ENCODE measurements around the gene SDHAF2.
"Not testable (repeated sequence)": the region's sequence is repeated elsewhere in the genome, so short reads cannot be mapped to it uniquely, and the experiment has no call there.

Gene SDHAF2

GRCh38 chr11:61477126-61477525 is 47.2 kb downstream of the SDHAF2 start:
- DNase-seq (ENCODE audit: low spot score), result no peak

GRCh38 chr11:61477727-61478148 is 47.8 kb downstream of the SDHAF2 start:
- peak; percentile 70 for DNase-seq (ENCODE audit: low spot score)

- not testable (repeated sequence) for DNase-seq (ENCODE audit: low spot score)
These were observed 49.6 kb downstream of the SDHAF2 start for GRCh38 chr11:61479360-61480058.

GRCh38 chr11:61480261-61480993 is 50.5 kb downstream of the SDHAF2 start:
- DNase-seq (ENCODE audit: low spot score), result no peak

- no peak for DNase-seq (ENCODE audit: low spot score)
These were observed 51.0 kb downstream of the SDHAF2 start for GRCh38 chr11:61480994-61481335.

GRCh38 chr11:61481806-61482205 is 51.9 kb downstream of the SDHAF2 start:
- no peak for DNase-seq (ENCODE audit: low spot score)

GRCh38 chr11:61482513-61482912 is 52.6 kb downstream of the SDHAF2 start:
- DNase-seq (ENCODE audit: low spot score), result peak; percentile 57

GRCh38 chr11:61484541-61484940 is 54.6 kb downstream of the SDHAF2 start:
- no peak for DNase-seq (ENCODE audit: low spot score)

GRCh38 chr11:61485080-61485479 is 55.2 kb downstream of the SDHAF2 start:
- no peak for DNase-seq (ENCODE audit: low spot score)

- no peak for DNase-seq (ENCODE audit: low spot score)
These were observed 56.2 kb downstream of the SDHAF2 start for GRCh38 chr11:61486011-61486620.

GRCh38 chr11:61486779-61487178 is 56.9 kb downstream of the SDHAF2 start:
- DNase-seq (ENCODE audit: low spot score), result no peak

GRCh38 chr11:61487342-61488025 is 57.6 kb downstream of the SDHAF2 start:
- DNase-seq (ENCODE audit: low spot score), result no peak

GRCh38 chr11:61488651-61489291 is 58.8 kb downstream of the SDHAF2 start:
- peak; percentile 47 for DNase-seq (ENCODE audit: low spot score)

GRCh38 chr11:61489833-61490721 is 60.2 kb downstream of the SDHAF2 start:
- peak; percentile 75 for DNase-seq (ENCODE audit: low spot score)

- no peak for DNase-seq (ENCODE audit: low spot score)
These were observed 61.9 kb downstream of the SDHAF2 start for GRCh38 chr11:61491736-61492395.

- no peak for DNase-seq (ENCODE audit: low spot score)
These were observed 64.5 kb downstream of the SDHAF2 start for GRCh38 chr11:61494381-61494961.

GRCh38 chr11:61495801-61496601 is 66.1 kb downstream of the SDHAF2 start:
- no peak for DNase-seq (ENCODE audit: low spot score)
